OCI-LY3 (cell line): Measurements from ENCODE around the gene TRO.

ENCODE experiments used
- EZH2phosphoT487 ChIP-seq: fragments of 200-600 bp; shearing (Covaris generic); IDR thresholded peaks from 2 replicates; pipeline ENCODE4 v1.6.1; 2018; ENCODE audit warnings: antibody characterized with exemption, mixed run types, low read depth
- TF ChIP-seq, protein P1 (sequence below): fragments of 200-600, 300-600 bp; sonication (generic); IDR thresholded peaks from 2 replicates; pipeline ENCODE4 v1.5.1; 2014; ENCODE audit warnings: antibody characterized with exemption, low read length, low read depth

- TF ChIP-seq, protein P1, sequence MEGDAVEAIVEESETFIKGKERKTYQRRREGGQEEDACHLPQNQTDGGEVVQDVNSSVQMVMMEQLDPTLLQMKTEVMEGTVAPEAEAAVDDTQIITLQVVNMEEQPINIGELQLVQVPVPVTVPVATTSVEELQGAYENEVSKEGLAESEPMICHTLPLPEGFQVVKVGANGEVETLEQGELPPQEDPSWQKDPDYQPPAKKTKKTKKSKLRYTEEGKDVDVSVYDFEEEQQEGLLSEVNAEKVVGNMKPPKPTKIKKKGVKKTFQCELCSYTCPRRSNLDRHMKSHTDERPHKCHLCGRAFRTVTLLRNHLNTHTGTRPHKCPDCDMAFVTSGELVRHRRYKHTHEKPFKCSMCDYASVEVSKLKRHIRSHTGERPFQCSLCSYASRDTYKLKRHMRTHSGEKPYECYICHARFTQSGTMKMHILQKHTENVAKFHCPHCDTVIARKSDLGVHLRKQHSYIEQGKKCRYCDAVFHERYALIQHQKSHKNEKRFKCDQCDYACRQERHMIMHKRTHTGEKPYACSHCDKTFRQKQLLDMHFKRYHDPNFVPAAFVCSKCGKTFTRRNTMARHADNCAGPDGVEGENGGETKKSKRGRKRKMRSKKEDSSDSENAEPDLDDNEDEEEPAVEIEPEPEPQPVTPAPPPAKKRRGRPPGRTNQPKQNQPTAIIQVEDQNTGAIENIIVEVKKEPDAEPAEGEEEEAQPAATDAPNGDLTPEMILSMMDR: no peak
- no peak for TF ChIP-seq EZH2phosphoT487
Measured at GRCh38 chrX:54980334-54980733, 59.7 kb downstream of the TRO start.
